Parathyroid adenoma (tissue), 2 donors: ENCODE data around the gene LMO3.

ENCODE experiments used
- H2AFZ ChIP-seq: fragments of 300-600 bp; sonication (generic); one replicate; pipeline ENCODE4 v1.7.0; 2017; ENCODE audit warnings: antibody characterized with exemption, mild to moderate bottlenecking
- H3K27ac ChIP-seq: fragments of 300-600 bp; sonication (generic); one replicate; pipeline ENCODE4 v1.7.0; 2017
- H3K27me3 ChIP-seq: fragments of 300-600 bp; sonication (generic); one replicate; pipeline ENCODE4 v1.7.0; 2017; ENCODE audit warnings: low read length; ENCODE audit not compliant: control insufficient read depth, insufficient read depth
- H3K36me3 ChIP-seq: fragments of 300-600 bp; sonication (generic); one replicate; pipeline ENCODE4 v1.7.0; 2017; ENCODE audit warnings: low read length; ENCODE audit not compliant: control insufficient read depth, insufficient read depth
- H3K4me1 ChIP-seq: fragments of 300-600 bp; sonication (generic); one replicate; pipeline ENCODE4 v1.7.0; 2017; ENCODE audit warnings: control low read depth
- H3K4me2 ChIP-seq: fragments of 300-600 bp; sonication (generic); one replicate; pipeline ENCODE4 v1.7.0; 2017; ENCODE audit warnings: low read length
- H3K4me3 ChIP-seq: fragments of 300-600 bp; sonication (generic); one replicate; pipeline ENCODE4 v1.7.0; 2017; ENCODE audit warnings: low read depth, low read length
- H3K79me2 ChIP-seq: fragments of 300-600 bp; sonication (generic); one replicate; pipeline ENCODE4 v1.7.0; 2017; ENCODE audit warnings: control low read depth
- H3K9ac ChIP-seq: fragments of 300-600 bp; sonication (generic); one replicate; pipeline ENCODE4 v1.7.0; 2017; ENCODE audit warnings: mild to moderate bottlenecking
- H3K9me3 ChIP-seq: fragments of 300-600 bp; sonication (generic); one replicate; pipeline ENCODE4 v1.7.0; 2017; ENCODE audit warnings: low read length; ENCODE audit not compliant: control insufficient read depth
- CTCF ChIP-seq: fragments of 300-600 bp; sonication (generic); IDR thresholded peaks from one replicate; pipeline ENCODE4 v1.7.0; 2017; ENCODE audit warnings: antibody characterized with exemption, mild to moderate bottlenecking
- donor health status: primary hyperparathyroidism.

The LMO3 gene

DNA sequence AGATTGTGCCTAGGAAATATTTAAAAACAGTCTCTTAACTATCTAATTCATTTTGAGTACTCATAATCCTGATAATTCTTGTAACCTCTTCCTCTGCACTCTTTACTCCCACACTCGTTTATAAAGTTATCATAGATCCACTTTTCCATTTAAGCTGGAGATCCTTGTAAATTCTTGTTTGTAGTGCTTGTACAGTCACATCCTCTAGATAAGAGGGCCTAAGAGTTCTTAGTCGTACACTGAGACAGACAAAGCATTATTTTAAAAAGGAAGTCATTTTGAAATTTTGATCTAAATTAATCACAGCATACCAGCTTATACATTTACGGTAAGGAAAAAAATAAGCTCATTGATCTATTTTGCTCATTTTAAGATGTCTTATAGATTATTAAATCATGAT is 42.5 kb downstream of the LMO3 start:
- Histone ChIP-seq H3K36me3 (no peaks in the 10 kb centered on the region), H3K4me2 (no peak overlapping the region), H3K79me2 (no peaks in the 10 kb centered on the region), H3K27ac (no peak overlapping the region), H3K9me3 (no peaks in the 10 kb centered on the region), H3K4me1 (no peaks in the 10 kb centered on the region), H3K4me3 (no peak overlapping the region), H3K27me3 (no peaks in the 10 kb centered on the region), H3K9ac (no peak overlapping the region), H2AFZ (no peak overlapping the region)
- TF ChIP-seq CTCF = no peak

DNA sequence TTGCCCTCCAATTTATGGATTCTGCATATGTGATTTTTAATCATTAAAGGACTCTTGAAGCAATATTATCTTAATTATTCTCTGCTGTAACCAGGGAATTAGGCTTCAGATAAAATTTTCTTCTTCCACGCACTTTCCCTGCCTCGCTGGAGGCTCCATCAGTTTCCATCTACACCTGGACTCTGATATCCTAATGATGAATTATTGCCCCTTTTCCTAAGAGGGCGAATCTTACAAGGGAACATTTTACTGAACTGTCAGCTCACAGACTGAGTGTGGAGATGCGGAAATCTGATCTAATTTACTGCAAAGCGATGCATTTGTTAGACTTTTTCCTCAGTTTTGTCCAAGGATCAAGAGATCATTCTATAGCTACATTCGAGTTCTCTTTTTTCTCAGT is 43.0 kb downstream of the LMO3 start:
- no peaks in the 10 kb centered on the region for H3K27me3 ChIP-seq
- no peak for TF ChIP-seq CTCF
- H3K4me1 ChIP-seq = no peaks in the 10 kb centered on the region
- H3K9ac ChIP-seq = no peak overlapping the region
- H3K79me2 ChIP-seq = no peaks in the 10 kb centered on the region
- H3K4me2 ChIP-seq = no peak overlapping the region
- H3K36me3 ChIP-seq = no peaks in the 10 kb centered on the region
- no peak overlapping the region for H3K4me3 ChIP-seq
- H3K27ac ChIP-seq = no peak overlapping the region
- no peaks in the 10 kb centered on the region for H3K9me3 ChIP-seq
- H2AFZ ChIP-seq = no peak overlapping the region

DNA sequence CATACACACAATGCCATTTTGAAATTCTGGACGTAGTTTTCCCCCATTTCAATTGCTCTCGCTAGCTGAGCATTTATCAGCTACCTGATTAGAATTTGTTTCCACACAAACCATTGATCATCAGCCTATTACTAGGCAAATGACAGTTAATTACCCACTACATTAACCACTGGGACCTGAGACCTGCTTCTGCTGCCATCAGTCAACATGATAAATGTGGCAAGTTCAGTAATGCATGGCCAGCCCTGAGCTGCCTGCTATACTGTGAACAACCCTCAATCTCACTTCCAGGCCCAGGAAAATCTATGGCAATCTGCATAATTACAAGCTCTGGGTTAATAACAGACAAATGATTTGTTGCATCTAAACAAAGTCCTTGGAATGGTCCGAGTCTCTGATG is 43.5 kb downstream of the LMO3 start:
- Histone ChIP-seq H3K36me3 (no peaks in the 10 kb centered on the region), H2AFZ (no peak overlapping the region), H3K27me3 (no peaks in the 10 kb centered on the region), H3K4me1 (no peaks in the 10 kb centered on the region), H3K9me3 (no peaks in the 10 kb centered on the region), H3K27ac (no peak overlapping the region), H3K4me2 (no peak overlapping the region), H3K79me2 (no peaks in the 10 kb centered on the region), H3K9ac (no peak overlapping the region), H3K4me3 (no peak overlapping the region)
- no peak for TF ChIP-seq CTCF

DNA sequence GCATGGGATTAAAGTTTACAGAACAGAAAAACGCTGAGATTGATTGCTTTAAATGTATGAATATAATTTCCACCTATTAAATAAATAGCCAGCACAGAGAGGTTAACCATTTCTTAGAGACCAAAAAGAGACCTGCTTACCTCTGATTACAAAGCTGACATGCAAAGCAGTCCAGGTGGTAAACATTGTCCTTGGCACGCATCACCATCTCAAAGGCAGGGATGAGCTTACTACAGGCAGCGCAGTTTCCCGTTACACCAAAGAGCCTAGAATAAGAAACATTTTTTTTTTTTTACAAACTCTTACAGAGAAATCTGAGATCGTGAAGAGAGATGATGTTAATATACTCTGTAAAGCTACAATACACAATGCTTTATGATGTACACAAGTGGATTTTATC is 45.7 kb downstream of the LMO3 start:
- Histone ChIP-seq H3K9ac (no peak overlapping the region), H3K27ac (no peak overlapping the region), H3K27me3 (no peaks in the 10 kb centered on the region), H3K4me3 (no peak overlapping the region), H3K4me1 (no peaks in the 10 kb centered on the region), H3K4me2 (no peak overlapping the region), H2AFZ (no peak overlapping the region), H3K36me3 (no peaks in the 10 kb centered on the region), H3K79me2 (no peaks in the 10 kb centered on the region), H3K9me3 (no peaks in the 10 kb centered on the region)
- no peak for TF ChIP-seq CTCF

- Histone ChIP-seq H3K36me3 (no peaks in the 10 kb centered on the region), H3K4me3 (no peak overlapping the region), H2AFZ (no peak overlapping the region), H3K4me2 (no peak overlapping the region), H3K9ac (no peak overlapping the region), H3K79me2 (no peaks in the 10 kb centered on the region), H3K27ac (no peak overlapping the region), H3K4me1 (no peaks in the 10 kb centered on the region), H3K9me3 (no peaks in the 10 kb centered on the region), H3K27me3 (no peaks in the 10 kb centered on the region)
- TF ChIP-seq CTCF = no peak
These were observed 50.3 kb downstream of the LMO3 start for GRCh38 chr12:16555630-16556029.
